Liver (tissue), 9 donors: ENCODE measurements around the gene TOLLIP. TPM values are rescaled to one million over a fixed set of nuclear protein-coding genes. Genes with fewer than 3 reads are reported as not detected.

Source experiments
- DNase-seq: peaks from one replicate; pipeline ENCODE4 v3.0.0-alpha.2; 2017; ENCODE audit warnings: low spot score
- H3K27ac ChIP-seq, 2 donors: one replicate each; pipeline ENCODE4 v1.7.0; 2013; ENCODE audit warnings: inconsistent platforms in 2 of 2, low read length in 2 of 2, control low read depth in 1 of 2, low read depth in 1 of 2, mild to moderate bottlenecking in 1 of 2
- H3K27me3 ChIP-seq, 4 donors: one replicate each; pipeline versions ENCODE4 v1.6.1 to v1.7.0; 2013; ENCODE audit warnings: low read length in 3 of 4, inconsistent platforms in 1 of 4, mild to moderate bottlenecking in 1 of 4, moderate library complexity in 1 of 4; ENCODE audit not compliant: control insufficient read depth in 4 of 4, insufficient read depth in 4 of 4
- H3K36me3 ChIP-seq, 4 donors: one replicate each; pipeline versions ENCODE4 v1.6.1 to v1.7.0; 2013; ENCODE audit warnings: low read length in 3 of 4, mild to moderate bottlenecking in 3 of 4, low read depth in 1 of 4, moderate library complexity in 1 of 4; ENCODE audit not compliant: control insufficient read depth in 4 of 4, insufficient read depth in 3 of 4
- H3K4me1 ChIP-seq, 4 donors: one replicate each; pipeline versions ENCODE4 v1.6.1 to v1.7.0; 2013; ENCODE audit warnings: low read length in 3 of 4, mild to moderate bottlenecking in 3 of 4, moderate library complexity in 1 of 4; ENCODE audit not compliant: control insufficient read depth in 4 of 4, insufficient read depth in 4 of 4
- H3K4me3 ChIP-seq, 3 donors: one replicate each; pipeline versions ENCODE4 v1.6.1 to v1.7.0; 2013; ENCODE audit warnings: low read length in 3 of 3, control low read depth in 1 of 3, low read depth in 1 of 3, mild to moderate bottlenecking in 1 of 3
- H3K9ac ChIP-seq, 2 donors: one replicate each; pipeline ENCODE4 v1.7.0; 2013; ENCODE audit warnings: low read length in 2 of 2, mild to moderate bottlenecking in 2 of 2, moderate library complexity in 2 of 2, control low read depth in 1 of 2, low read depth in 1 of 2
- H3K9me3 ChIP-seq, 4 donors: one replicate each; pipeline versions ENCODE4 v1.6.1 to v1.7.0; 2013; ENCODE audit warnings: low read length in 3 of 4; ENCODE audit not compliant: control insufficient read depth in 4 of 4
- FOXA1 ChIP-seq: IDR thresholded peaks from 2 replicates; pipeline ENCODE4 v1.6.1; 2016; ENCODE audit warnings: antibody characterized with exemption
- FOXA2 ChIP-seq: IDR thresholded peaks from 2 replicates; pipeline ENCODE4 v1.6.1; 2016; ENCODE audit warnings: antibody characterized with exemption
- GABPA ChIP-seq, 2 donors: IDR thresholded peaks in 1 of 2; conservative IDR thresholded peaks in 1 of 2; 2 replicates each; pipeline ENCODE4 v1.6.1; 2016; ENCODE audit warnings: antibody characterized with exemption in 2 of 2, mild to moderate bottlenecking in 1 of 2, moderate library complexity in 1 of 2
- HNF4A ChIP-seq, 2 donors: conservative IDR thresholded peaks; 2 replicates each; pipeline ENCODE4 v1.6.1; 2016; ENCODE audit warnings: antibody characterized with exemption in 2 of 2, mild to moderate bottlenecking in 2 of 2
- HNF4G ChIP-seq: IDR thresholded peaks from 2 replicates; pipeline ENCODE4 v1.6.1; 2016; ENCODE audit warnings: antibody characterized with exemption
- JUND ChIP-seq, 2 donors: IDR thresholded peaks; 2 replicates each; pipeline ENCODE4 v1.6.1; 2016; ENCODE audit warnings: antibody characterized with exemption in 2 of 2
- NR2F2 ChIP-seq: IDR thresholded peaks from 2 replicates; pipeline ENCODE4 v1.6.1; 2016; ENCODE audit warnings: antibody characterized with exemption
- RAD21 ChIP-seq, 2 donors: IDR thresholded peaks; 2 replicates each; pipeline ENCODE4 v1.6.1; 2016; ENCODE audit warnings: antibody characterized with exemption in 2 of 2, mild to moderate bottlenecking in 2 of 2
- RXRA ChIP-seq, 2 donors: IDR thresholded peaks; 2 replicates each; pipeline ENCODE4 v1.6.1; 2017 to 2018; ENCODE audit warnings: antibody characterized with exemption in 2 of 2, mild to moderate bottlenecking in 1 of 2
- SP1 ChIP-seq: IDR thresholded peaks from 2 replicates; pipeline ENCODE4 v1.6.1; 2018; ENCODE audit warnings: antibody characterized with exemption, mild to moderate bottlenecking
- TAF1 ChIP-seq: conservative IDR thresholded peaks from 2 replicates; pipeline ENCODE4 v1.6.1; 2016; ENCODE audit warnings: antibody characterized with exemption, mild to moderate bottlenecking
- YY1 ChIP-seq: IDR thresholded peaks from 2 replicates; pipeline ENCODE4 v1.6.1; 2016; ENCODE audit warnings: antibody characterized with exemption, mild to moderate bottlenecking
- WGBS: extraction: QIAGEN DNeasy Blood & Tissue Kit; methylation state at CpG from one replicate; pipeline ENCODE4 v1.1.7; 2013; 5-methylcytosine and 5-hydroxymethylcytosine counted together
- polyA plus RNA-seq, 2 donors: library from polyadenylated mRNA; stranded (reverse) in 1 of 2; unstranded in 1 of 2; fragments of 200-250 nt in 1 of 2; fragments of >200 nt in 1 of 2; fragmentation: Nextera tagmentation in 1 of 2; extraction: Ambion mirVana in 1 of 2; gene quantifications; one replicate each; pipeline versions ENCODE4 v1.2.1 to v1.2.3, GENCODE V29; 2013 to 2015
- total RNA-seq, 2 donors: library from RNA; depleted of rRNA; stranded (reverse); fragments of >200 nt; gene quantifications; one replicate each; pipeline ENCODE4 v1.2.3, GENCODE V29; 2014
- TF ChIP-seq, protein P1 (sequence below): IDR thresholded peaks from 2 replicates; pipeline ENCODE4 v1.6.1; 2016; ENCODE audit warnings: antibody characterized with exemption
- TF ChIP-seq, protein P2 (sequence below): IDR thresholded peaks from 2 replicates; pipeline ENCODE4 v1.6.1; 2016; ENCODE audit warnings: antibody characterized with exemption
- TF ChIP-seq, protein P3 (sequence below): IDR thresholded peaks from 2 replicates; pipeline ENCODE4 v1.6.1; 2016; ENCODE audit warnings: antibody characterized with exemption
- TF ChIP-seq, protein P4 (sequence below): fragments of 150-350 bp; IDR thresholded peaks from 2 replicates; pipeline ENCODE4 v1.5.1; 2017; ENCODE audit warnings: improper control_type of control experiment, low read depth, low read length; ENCODE audit not compliant: missing input control
- TF ChIP-seq, protein P5 (sequence below): IDR thresholded peaks from 2 replicates; pipeline ENCODE4 v1.6.1; 2016; ENCODE audit warnings: antibody characterized with exemption, mild to moderate bottlenecking
- donor health status: healthy.
- donor health status: healthy.
- donor health status: healthy.
- donor health status: healthy.
- donor health status: healthy.

TOLLIP gene
- total and polyA plus RNA-seq, 4 donors: 27.5 to 102 (median 72.9) TPM

DNA sequence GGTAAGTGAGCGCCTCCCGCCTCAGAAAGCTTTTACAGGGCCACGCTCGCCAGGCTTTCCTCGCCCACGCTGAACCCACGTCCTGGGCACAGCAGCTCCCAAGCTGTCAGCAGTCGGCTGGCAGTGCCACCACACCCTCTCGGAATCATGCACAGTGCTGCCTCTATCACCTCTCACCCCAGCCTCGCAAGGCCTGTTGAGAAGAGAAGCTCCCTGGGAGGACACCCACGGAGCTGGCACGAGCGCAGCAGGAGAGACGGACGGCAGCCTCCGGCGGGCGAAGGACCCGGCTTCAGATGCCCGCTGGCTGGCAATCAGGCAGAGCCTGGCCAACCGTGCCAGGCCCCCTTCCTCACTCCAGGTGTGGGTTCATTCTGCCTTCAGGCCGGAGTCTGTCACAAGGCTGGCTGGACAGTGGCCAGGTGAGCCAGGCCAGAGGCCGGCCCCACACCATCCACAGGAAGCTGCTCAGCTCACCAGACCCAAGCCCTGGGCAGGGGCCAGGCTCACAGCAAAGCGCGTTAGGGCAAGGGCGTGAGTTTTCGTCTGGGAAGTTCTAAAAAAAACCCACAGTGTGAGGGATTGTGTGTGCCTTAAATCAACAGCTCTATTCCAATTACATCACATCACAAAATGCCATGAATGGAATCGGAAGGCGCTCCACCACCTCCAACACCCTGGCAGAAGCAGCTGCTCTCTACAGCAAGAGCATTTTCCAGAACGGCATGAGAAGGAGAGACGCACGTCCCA lies 33.2 kb downstream of the TOLLIP start:
- Histone ChIP-seq H3K4me1 (no peaks in the 10 kb centered on the region), H3K27ac (no peak overlapping the region), H3K36me3 (peaks cover 18 to 64% (median 23%) of the 10 kb centered on the region in 4 donors), H3K4me3 (no peak overlapping the region), H3K9me3 (no peaks in the 10 kb centered on the region), H3K27me3 (no peaks in the 10 kb centered on the region), H3K9ac (no peak overlapping the region)
- DNase-seq: no peak
- WGBS: 83% methylated on average over 32 of the region's 32 CpGs
- no peak for TF ChIP-seq TAF1
- TF ChIP-seq JUND (IDR thresholded peaks at IDR 0.05): no peak
- TF ChIP-seq, protein P1, sequence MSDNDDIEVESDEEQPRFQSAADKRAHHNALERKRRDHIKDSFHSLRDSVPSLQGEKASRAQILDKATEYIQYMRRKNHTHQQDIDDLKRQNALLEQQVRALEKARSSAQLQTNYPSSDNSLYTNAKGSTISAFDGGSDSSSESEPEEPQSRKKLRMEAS: no peak
- TF ChIP-seq, protein P2, sequence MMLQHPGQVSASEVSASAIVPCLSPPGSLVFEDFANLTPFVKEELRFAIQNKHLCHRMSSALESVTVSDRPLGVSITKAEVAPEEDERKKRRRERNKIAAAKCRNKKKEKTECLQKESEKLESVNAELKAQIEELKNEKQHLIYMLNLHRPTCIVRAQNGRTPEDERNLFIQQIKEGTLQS: no peak
- TF ChIP-seq RXRA (IDR thresholded peaks at IDR 0.05): no peak
- TF ChIP-seq GABPA (IDR thresholded peaks at IDR 0.05 in 1 of 2, conservative IDR thresholded peaks at IDR 0.05 in 1 of 2): no peak
- TF ChIP-seq FOXA2: no peak
- TF ChIP-seq, protein P3, sequence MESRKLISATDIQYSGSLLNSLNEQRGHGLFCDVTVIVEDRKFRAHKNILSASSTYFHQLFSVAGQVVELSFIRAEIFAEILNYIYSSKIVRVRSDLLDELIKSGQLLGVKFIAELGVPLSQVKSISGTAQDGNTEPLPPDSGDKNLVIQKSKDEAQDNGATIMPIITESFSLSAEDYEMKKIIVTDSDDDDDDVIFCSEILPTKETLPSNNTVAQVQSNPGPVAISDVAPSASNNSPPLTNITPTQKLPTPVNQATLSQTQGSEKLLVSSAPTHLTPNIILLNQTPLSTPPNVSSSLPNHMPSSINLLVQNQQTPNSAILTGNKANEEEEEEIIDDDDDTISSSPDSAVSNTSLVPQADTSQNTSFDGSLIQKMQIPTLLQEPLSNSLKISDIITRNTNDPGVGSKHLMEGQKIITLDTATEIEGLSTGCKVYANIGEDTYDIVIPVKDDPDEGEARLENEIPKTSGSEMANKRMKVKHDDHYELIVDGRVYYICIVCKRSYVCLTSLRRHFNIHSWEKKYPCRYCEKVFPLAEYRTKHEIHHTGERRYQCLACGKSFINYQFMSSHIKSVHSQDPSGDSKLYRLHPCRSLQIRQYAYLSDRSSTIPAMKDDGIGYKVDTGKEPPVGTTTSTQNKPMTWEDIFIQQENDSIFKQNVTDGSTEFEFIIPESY: no peak
- TF ChIP-seq FOXA1: no peak
- TF ChIP-seq HNF4G: no peak
- no peak for TF ChIP-seq HNF4A (conservative IDR thresholded peaks at IDR 0.05)
- no peak for TF ChIP-seq RAD21 (IDR thresholded peaks at IDR 0.05)
- no peak for TF ChIP-seq NR2F2
- no peak for TF ChIP-seq YY1
- TF ChIP-seq, protein P4, sequence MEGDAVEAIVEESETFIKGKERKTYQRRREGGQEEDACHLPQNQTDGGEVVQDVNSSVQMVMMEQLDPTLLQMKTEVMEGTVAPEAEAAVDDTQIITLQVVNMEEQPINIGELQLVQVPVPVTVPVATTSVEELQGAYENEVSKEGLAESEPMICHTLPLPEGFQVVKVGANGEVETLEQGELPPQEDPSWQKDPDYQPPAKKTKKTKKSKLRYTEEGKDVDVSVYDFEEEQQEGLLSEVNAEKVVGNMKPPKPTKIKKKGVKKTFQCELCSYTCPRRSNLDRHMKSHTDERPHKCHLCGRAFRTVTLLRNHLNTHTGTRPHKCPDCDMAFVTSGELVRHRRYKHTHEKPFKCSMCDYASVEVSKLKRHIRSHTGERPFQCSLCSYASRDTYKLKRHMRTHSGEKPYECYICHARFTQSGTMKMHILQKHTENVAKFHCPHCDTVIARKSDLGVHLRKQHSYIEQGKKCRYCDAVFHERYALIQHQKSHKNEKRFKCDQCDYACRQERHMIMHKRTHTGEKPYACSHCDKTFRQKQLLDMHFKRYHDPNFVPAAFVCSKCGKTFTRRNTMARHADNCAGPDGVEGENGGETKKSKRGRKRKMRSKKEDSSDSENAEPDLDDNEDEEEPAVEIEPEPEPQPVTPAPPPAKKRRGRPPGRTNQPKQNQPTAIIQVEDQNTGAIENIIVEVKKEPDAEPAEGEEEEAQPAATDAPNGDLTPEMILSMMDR: no peak
- TF ChIP-seq, protein P5, sequence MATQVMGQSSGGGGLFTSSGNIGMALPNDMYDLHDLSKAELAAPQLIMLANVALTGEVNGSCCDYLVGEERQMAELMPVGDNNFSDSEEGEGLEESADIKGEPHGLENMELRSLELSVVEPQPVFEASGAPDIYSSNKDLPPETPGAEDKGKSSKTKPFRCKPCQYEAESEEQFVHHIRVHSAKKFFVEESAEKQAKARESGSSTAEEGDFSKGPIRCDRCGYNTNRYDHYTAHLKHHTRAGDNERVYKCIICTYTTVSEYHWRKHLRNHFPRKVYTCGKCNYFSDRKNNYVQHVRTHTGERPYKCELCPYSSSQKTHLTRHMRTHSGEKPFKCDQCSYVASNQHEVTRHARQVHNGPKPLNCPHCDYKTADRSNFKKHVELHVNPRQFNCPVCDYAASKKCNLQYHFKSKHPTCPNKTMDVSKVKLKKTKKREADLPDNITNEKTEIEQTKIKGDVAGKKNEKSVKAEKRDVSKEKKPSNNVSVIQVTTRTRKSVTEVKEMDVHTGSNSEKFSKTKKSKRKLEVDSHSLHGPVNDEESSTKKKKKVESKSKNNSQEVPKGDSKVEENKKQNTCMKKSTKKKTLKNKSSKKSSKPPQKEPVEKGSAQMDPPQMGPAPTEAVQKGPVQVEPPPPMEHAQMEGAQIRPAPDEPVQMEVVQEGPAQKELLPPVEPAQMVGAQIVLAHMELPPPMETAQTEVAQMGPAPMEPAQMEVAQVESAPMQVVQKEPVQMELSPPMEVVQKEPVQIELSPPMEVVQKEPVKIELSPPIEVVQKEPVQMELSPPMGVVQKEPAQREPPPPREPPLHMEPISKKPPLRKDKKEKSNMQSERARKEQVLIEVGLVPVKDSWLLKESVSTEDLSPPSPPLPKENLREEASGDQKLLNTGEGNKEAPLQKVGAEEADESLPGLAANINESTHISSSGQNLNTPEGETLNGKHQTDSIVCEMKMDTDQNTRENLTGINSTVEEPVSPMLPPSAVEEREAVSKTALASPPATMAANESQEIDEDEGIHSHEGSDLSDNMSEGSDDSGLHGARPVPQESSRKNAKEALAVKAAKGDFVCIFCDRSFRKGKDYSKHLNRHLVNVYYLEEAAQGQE: no peak
- TF ChIP-seq SP1: no peak
